Measurements from ENCODE around the gene LCE3B. TPM values are rescaled to one million over a fixed set of nuclear protein-coding genes. Genes with fewer than 3 reads are reported as not detected.

LCE3B gene
- total and polyA plus RNA-seq, 9 of the 15 experiments (the other 6 are each of a cell fraction or from before 2014, with no cell fraction given) = not detected

DNA sequence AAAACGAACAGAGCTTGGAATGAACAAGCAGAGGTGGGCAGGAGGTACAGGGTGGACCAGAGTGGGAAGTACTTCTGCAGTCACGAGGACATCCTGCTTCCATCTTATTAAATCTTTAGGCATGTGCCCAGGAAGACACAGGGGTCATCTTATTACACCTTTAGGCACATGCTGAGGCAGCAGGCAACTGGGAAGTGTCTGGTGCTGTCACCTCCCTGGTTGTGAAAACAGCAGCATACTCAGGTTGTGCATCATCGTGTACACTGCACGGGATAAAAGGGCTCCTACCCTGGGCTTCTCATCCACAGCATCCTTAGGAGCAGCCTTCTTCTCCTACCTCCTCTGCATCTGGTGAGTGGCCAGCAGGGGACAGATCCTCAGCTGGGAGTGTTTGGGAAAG is 13.7 kb upstream of the LCE3B start, which contains the start of gene LCE3C (continued):
- TF ChIP-seq ZBTB34 (CRISPR knock-in tag; IDR thresholded peaks at IDR 0.05) = no peak

- ChIA-PET POLR2A (interaction anchor here (1.3 kb wide), 1 partner anchor 31 kb away, joined by 5 read pairs; no protein-coding TSS in a partner anchor), CTCF (ENCODE audit: low intra/inter-chr PET ratio) (no interaction called here)
- no peak for FAIRE-seq
- 3% methylated on average over 3 of the region's 3 CpGs for WGBS (ENCODE audit: insufficient coverage, low coverage, missing lambda C conversion rate)
- H3K4me1 ChIP-seq (replicated peaks in 1 of 2; ENCODE audit: control insufficient read depth in 2 of 2, insufficient read depth in 2 of 2, low read length in 2 of 2) = peaks cover 0 to 9% of the 10 kb centered on the region in 2 experiments; a peak in 2 of 5 replicates
- no peaks in the 10 kb centered on the region for H3K27me3 ChIP-seq (ENCODE audit: control insufficient read depth in 2 of 2, insufficient read depth in 2 of 2, low read length in 2 of 2)
- no peak overlapping the region for H3K4me2 ChIP-seq (ENCODE audit: insufficient read depth, low read length)
- H3K4me3 ChIP-seq = no peak overlapping the region
- no peak overlapping the region for H3K9ac ChIP-seq (ENCODE audit: insufficient read depth in 1 of 2, low read depth in 2 of 2, low read length in 2 of 2)
- no peaks in the 10 kb centered on the region for H3K9me1 ChIP-seq (ENCODE audit: control insufficient read depth, insufficient read depth, low read length)
- no peak for ATAC-seq
- DNase-seq (ENCODE audit: extremely low read depth in 1 of 4, low spot score in 3 of 4) = no peak
- no peaks in the 10 kb centered on the region for H3K9me3 ChIP-seq (replicated peaks; ENCODE audit: control insufficient read depth, insufficient read depth, low read depth, low read length)
- H4K20me1 ChIP-seq (replicated peaks; ENCODE audit: control insufficient read depth, insufficient read depth, low read length) = 0 out of 2 replicates have a peak, but pooled peaks cover 6% of the 10 kb centered on the region
- intact Hi-C loops (cut with micrococcal nuclease) (no loop called here), in situ Hi-C loops (cut with MboI) (no loop called here)
- no peak overlapping the region for H3K27ac ChIP-seq (ENCODE audit: extremely low read depth, low read depth, low read length)
- no TSS peak for BruUV-seq (replicated peaks)
- H2AFZ ChIP-seq (ENCODE audit: low read depth, low read length) = no peak overlapping the region
- no peaks in the 10 kb centered on the region for H3K79me2 ChIP-seq (ENCODE audit: control insufficient read depth, insufficient read depth, low read length)
- H3K36me3 ChIP-seq (ENCODE audit: control insufficient read depth, insufficient read depth, low read length) = no peaks in the 10 kb centered on the region
- TF ChIP-seq ZKSCAN1 (IDR thresholded peaks at IDR 0.05; ENCODE audit: low read depth, low read length) = no peak
- no peak for TF ChIP-seq RBM25 (IDR thresholded peaks at IDR 0.05; ENCODE audit: low read depth, low read length, severe bottlenecking)
- TF ChIP-seq, protein P1, sequence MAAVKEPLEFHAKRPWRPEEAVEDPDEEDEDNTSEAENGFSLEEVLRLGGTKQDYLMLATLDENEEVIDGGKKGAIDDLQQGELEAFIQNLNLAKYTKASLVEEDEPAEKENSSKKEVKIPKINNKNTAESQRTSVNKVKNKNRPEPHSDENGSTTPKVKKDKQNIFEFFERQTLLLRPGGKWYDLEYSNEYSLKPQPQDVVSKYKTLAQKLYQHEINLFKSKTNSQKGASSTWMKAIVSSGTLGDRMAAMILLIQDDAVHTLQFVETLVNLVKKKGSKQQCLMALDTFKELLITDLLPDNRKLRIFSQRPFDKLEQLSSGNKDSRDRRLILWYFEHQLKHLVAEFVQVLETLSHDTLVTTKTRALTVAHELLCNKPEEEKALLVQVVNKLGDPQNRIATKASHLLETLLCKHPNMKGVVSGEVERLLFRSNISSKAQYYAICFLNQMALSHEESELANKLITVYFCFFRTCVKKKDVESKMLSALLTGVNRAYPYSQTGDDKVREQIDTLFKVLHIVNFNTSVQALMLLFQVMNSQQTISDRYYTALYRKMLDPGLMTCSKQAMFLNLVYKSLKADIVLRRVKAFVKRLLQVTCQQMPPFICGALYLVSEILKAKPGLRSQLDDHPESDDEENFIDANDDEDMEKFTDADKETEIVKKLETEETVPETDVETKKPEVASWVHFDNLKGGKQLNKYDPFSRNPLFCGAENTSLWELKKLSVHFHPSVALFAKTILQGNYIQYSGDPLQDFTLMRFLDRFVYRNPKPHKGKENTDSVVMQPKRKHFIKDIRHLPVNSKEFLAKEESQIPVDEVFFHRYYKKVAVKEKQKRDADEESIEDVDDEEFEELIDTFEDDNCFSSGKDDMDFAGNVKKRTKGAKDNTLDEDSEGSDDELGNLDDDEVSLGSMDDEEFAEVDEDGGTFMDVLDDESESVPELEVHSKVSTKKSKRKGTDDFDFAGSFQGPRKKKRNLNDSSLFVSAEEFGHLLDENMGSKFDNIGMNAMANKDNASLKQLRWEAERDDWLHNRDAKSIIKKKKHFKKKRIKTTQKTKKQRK (IDR thresholded peaks at IDR 0.05; ENCODE audit: borderline replicate concordance, low read depth, low read length) = no peak
- TF ChIP-seq CHD2 (IDR thresholded peaks at IDR 0.05; ENCODE audit: low read depth, low read length) = no peak
- no peak for TF ChIP-seq ZNF140 (CRISPR knock-in tag; IDR thresholded peaks at IDR 0.05)
- TF ChIP-seq, protein P2, sequence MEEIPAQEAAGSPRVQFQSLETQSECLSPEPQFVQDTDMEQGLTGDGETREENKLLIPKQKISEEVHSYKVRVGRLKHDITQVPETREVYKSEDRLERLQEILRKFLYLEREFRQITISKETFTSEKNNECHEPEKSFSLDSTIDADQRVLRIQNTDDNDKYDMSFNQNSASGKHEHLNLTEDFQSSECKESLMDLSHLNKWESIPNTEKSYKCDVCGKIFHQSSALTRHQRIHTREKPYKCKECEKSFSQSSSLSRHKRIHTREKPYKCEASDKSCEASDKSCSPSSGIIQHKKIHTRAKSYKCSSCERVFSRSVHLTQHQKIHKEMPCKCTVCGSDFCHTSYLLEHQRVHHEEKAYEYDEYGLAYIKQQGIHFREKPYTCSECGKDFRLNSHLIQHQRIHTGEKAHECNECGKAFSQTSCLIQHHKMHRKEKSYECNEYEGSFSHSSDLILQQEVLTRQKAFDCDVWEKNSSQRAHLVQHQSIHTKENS (CRISPR knock-in tag; IDR thresholded peaks at IDR 0.05) = no peak
- no peak for TF ChIP-seq PCBP1 (IDR thresholded peaks at IDR 0.05; ENCODE audit: low read depth, low read length, poor library complexity, severe bottlenecking)
- TF ChIP-seq RAD21 (CRISPR knock-in tag; conservative IDR thresholded peaks at IDR 0.05 in 1 of 2, IDR thresholded peaks at IDR 0.05 in 1 of 2) = no peak
- TF ChIP-seq PPARD (CRISPR knock-in tag; IDR thresholded peaks at IDR 0.05) = no peak
These were observed 8.4 kb downstream of the LCE3B start for GRCh38 chr1:152621993-152622392.
